SK-N-SH (cell line): ENCODE results near the gene CKAP2L.

ENCODE experiments used
- EP300 ChIP-seq, 2 experiments: IDR thresholded peaks; 2 replicates each; pipeline versions ENCODE4 v1.4.0 to v1.6.1; 2012; ENCODE audit warnings: borderline replicate concordance in 1 of 2, low read depth in 1 of 2, low read length in 1 of 2
- JUND ChIP-seq: IDR thresholded peaks from 2 replicates; pipeline ENCODE4 v1.4.0; 2012
- RAD21 ChIP-seq: IDR thresholded peaks from 2 replicates; pipeline ENCODE4 v1.6.1; 2012; ENCODE audit warnings: mild to moderate bottlenecking, low read length
- RCOR1 ChIP-seq: fragments of 150-350 bp; IDR thresholded peaks from 2 replicates; pipeline ENCODE4 v1.6.1; 2017; ENCODE audit warnings: antibody characterized with exemption, low read length
- TAF1 ChIP-seq: IDR thresholded peaks from 2 replicates; pipeline ENCODE4 v1.6.1; 2012; ENCODE audit warnings: low read depth, mild to moderate bottlenecking, low read length, moderate library complexity, borderline replicate concordance
- TEAD4 ChIP-seq: IDR thresholded peaks from 2 replicates; pipeline ENCODE4 v1.4.0; 2012; ENCODE audit warnings: mild to moderate bottlenecking, borderline replicate concordance; ENCODE audit not compliant: insufficient read depth
- TF ChIP-seq, protein P1 (sequence below): fragments of 200-600 bp; sonication (generic); IDR thresholded peaks from 2 replicates; pipeline ENCODE4 v1.6.1; 2017; ENCODE audit warnings: antibody characterized with exemption, mild to moderate bottlenecking, moderate library complexity
- TF ChIP-seq, protein P2 (sequence below): IDR thresholded peaks from 2 replicates; pipeline ENCODE4 v1.4.0; 2012; ENCODE audit warnings: low read depth

DNA sequence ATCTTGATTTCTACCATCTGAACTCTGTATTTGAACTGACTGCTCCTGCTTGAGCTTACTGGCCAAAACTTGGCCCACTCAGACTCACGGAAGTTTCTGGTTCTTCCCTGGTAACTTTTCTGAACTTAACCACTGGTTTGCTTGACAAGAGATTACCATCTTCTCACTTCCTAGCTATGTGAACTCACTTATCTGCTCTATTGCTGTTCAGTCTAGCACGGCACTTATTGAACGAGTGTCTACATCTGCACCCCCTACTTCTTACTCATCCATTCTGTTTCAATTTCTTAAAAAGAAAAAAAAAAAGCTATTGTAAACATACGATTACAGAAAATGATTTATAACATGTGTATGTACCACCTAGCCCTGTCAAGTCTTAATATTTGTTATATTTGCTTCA is 9.0 kb downstream of the CKAP2L start:
- TF ChIP-seq, protein P1, sequence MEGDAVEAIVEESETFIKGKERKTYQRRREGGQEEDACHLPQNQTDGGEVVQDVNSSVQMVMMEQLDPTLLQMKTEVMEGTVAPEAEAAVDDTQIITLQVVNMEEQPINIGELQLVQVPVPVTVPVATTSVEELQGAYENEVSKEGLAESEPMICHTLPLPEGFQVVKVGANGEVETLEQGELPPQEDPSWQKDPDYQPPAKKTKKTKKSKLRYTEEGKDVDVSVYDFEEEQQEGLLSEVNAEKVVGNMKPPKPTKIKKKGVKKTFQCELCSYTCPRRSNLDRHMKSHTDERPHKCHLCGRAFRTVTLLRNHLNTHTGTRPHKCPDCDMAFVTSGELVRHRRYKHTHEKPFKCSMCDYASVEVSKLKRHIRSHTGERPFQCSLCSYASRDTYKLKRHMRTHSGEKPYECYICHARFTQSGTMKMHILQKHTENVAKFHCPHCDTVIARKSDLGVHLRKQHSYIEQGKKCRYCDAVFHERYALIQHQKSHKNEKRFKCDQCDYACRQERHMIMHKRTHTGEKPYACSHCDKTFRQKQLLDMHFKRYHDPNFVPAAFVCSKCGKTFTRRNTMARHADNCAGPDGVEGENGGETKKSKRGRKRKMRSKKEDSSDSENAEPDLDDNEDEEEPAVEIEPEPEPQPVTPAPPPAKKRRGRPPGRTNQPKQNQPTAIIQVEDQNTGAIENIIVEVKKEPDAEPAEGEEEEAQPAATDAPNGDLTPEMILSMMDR, result no peak
- TF ChIP-seq JUND (no peak), TAF1 (no peak), RAD21 (no peak), TEAD4 (no peak), RCOR1 (no peak), EP300 (IDR thresholded peaks at IDR 0.05; ENCODE audit: borderline replicate concordance in 1 of 2, low read depth in 1 of 2, low read length in 1 of 2) (no peak)
- TF ChIP-seq, protein P2, sequence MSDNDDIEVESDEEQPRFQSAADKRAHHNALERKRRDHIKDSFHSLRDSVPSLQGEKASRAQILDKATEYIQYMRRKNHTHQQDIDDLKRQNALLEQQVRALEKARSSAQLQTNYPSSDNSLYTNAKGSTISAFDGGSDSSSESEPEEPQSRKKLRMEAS, result no peak
